GM20000 (cell line): ENCODE results near the gene CARS2.

Experiments used
- DNase-seq: peaks from one replicate; pipeline ENCODE4 v3.0.0; 2012; ENCODE audit warnings: low spot score
- CTCF ChIP-seq: IDR thresholded peaks from 2 replicates; pipeline ENCODE4 v1.5.1; 2012; ENCODE audit warnings: mild to moderate bottlenecking, control low read depth; ENCODE audit errors: extremely low read depth, missing control alignments

CARS2 gene

GRCh38 chr13:110643768-110644421, 62.0 kb downstream of the CARS2 start:
- TF ChIP-seq CTCF = no peak
- DNase-seq = no peak

GRCh38 chr13:110643324-110643723, 62.6 kb downstream of the CARS2 start:
- DNase-seq = no peak
- no peak for TF ChIP-seq CTCF

GRCh38 chr13:110642291-110642981, 63.5 kb downstream of the CARS2 start:
- no peak for TF ChIP-seq CTCF

GRCh38 chr13:110641055-110642015, 64.6 kb downstream of the CARS2 start:
- DNase-seq = no peak
- TF ChIP-seq CTCF = no peak

More at GRCh38 chr13:110642291-110642981, 63.5 kb downstream of the CARS2 start:
- no peak for DNase-seq

- TF ChIP-seq CTCF = no peak
- no peak for DNase-seq
These were observed 65.3 kb downstream of the CARS2 start for GRCh38 chr13:110640591-110641029.

- DNase-seq = no peak
- no peak for TF ChIP-seq CTCF
These were observed 66.0 kb downstream of the CARS2 start for GRCh38 chr13:110639935-110640334.
